DOHH2 (cell line): ENCODE data around the gene SOX21.

Experiments
- H3F3A ChIP-seq: fragments of 200-600 bp; sonication (generic), shearing (Covaris generic); 2 replicates; pipeline ENCODE4 v1.6.0; 2016; ENCODE audit warnings: antibody characterized with exemption, mild to moderate bottlenecking; ENCODE audit not compliant: control insufficient read depth, insufficient read depth
- H3K27ac ChIP-seq: fragments of 200-600 bp; sonication (generic); 2 replicates; pipeline ENCODE4 v1.5.1; 2014; ENCODE audit warnings: low read depth, mild to moderate bottlenecking, low read length, moderate library complexity
- H3K27me3 ChIP-seq: fragments of 200-600 bp; sonication (generic); 2 replicates; pipeline ENCODE4 v1.6.1; 2014; ENCODE audit warnings: mild to moderate bottlenecking, low read length, mixed read lengths; ENCODE audit not compliant: control insufficient read depth
- H3K36me3 ChIP-seq: fragments of 200-600 bp; sonication (generic); 2 replicates; pipeline ENCODE4 v1.6.1; 2014; ENCODE audit warnings: mild to moderate bottlenecking, low read length, moderate library complexity, mixed read lengths; ENCODE audit not compliant: control insufficient read depth
- H3K4me1 ChIP-seq: fragments of 200-600 bp; sonication (generic); 2 replicates; pipeline ENCODE4 v1.6.1; 2014; ENCODE audit warnings: mild to moderate bottlenecking, low read length, mixed read lengths; ENCODE audit not compliant: control insufficient read depth
- H3K4me2 ChIP-seq: fragments of 200-600 bp; sonication (generic); 2 replicates; pipeline ENCODE4 v1.6.0; 2014; ENCODE audit warnings: mild to moderate bottlenecking, low read length, moderate library complexity
- H3K4me3 ChIP-seq: fragments of 200-600 bp; sonication (generic); 2 replicates; pipeline ENCODE4 v1.5.1; 2014; ENCODE audit warnings: mild to moderate bottlenecking, low read length, mixed read lengths
- H3K79me2 ChIP-seq: fragments of 200-600 bp; sonication (generic); 2 replicates; pipeline ENCODE4 v1.6.1; 2014; ENCODE audit warnings: mild to moderate bottlenecking, low read length, mixed read lengths; ENCODE audit not compliant: control insufficient read depth
- H3K9me2 ChIP-seq: fragments of 200-600 bp; sonication (generic); replicated peaks from 2 replicates; pipeline ENCODE4 v1.6.1; 2014; ENCODE audit warnings: mild to moderate bottlenecking, low read length, mixed read lengths; ENCODE audit not compliant: control insufficient read depth
- H3K9me3 ChIP-seq: fragments of 200-600 bp; sonication (generic); 2 replicates; pipeline ENCODE4 v1.6.1; 2014; ENCODE audit warnings: antibody characterized with exemption, low read length, mixed read lengths; ENCODE audit not compliant: control insufficient read depth, insufficient read depth
- H4K20me1 ChIP-seq: fragments of 200-600 bp; sonication (generic); 2 replicates; pipeline ENCODE4 v1.6.0; 2014; ENCODE audit warnings: low read depth, mild to moderate bottlenecking, antibody characterized with exemption, low read length, moderate library complexity; ENCODE audit not compliant: control insufficient read depth, insufficient read depth
- CTCF ChIP-seq: fragments of 200-600 bp; sonication (generic); IDR thresholded peaks from one replicate; pipeline ENCODE4 v1.5.1; 2014; ENCODE audit warnings: antibody characterized with exemption, mild to moderate bottlenecking, low read depth, low read length; ENCODE audit not compliant: poor library complexity, severe bottlenecking
- EZH2phosphoT487 ChIP-seq: fragments of 200-600 bp; sonication (generic); IDR thresholded peaks from 2 replicates; pipeline ENCODE4 v1.6.1; 2017; ENCODE audit warnings: borderline replicate concordance, mild to moderate bottlenecking, antibody characterized with exemption, low read length, moderate library complexity, mixed read lengths

The SOX21 gene

GRCh38 chr13:94716016-94716415, 3.7 kb upstream of the SOX21 start:
- Histone ChIP-seq H3K9me3 (no peaks in the 10 kb centered on the region), H3K79me2 (no peaks in the 10 kb centered on the region), H3K36me3 (no peaks in the 10 kb centered on the region), H3K27ac (no peak overlapping the region), H3F3A (no peaks in the 10 kb centered on the region), H4K20me1 (no peaks in the 10 kb centered on the region), H3K27me3 (peaks cover 20% of the 10 kb centered on the region; the same call in 1 of the 2 replicates), H3K4me1 (no peaks in the 10 kb centered on the region), H3K4me3 (no peak overlapping the region), H3K4me2 (no peak overlapping the region), H3K9me2 (no peaks in the 10 kb centered on the region)
- TF ChIP-seq CTCF: peak; percentile 10
- TF ChIP-seq EZH2phosphoT487: no peak

- no peak overlapping the region for H3K4me3 ChIP-seq
Measured at GRCh38 chr13:94713561-94714182, 1.3 kb upstream of the SOX21 start.

GRCh38 chr13:94712812-94713560, 641 bp upstream of the SOX21 start:
- Histone ChIP-seq H3F3A (no peaks in the 10 kb centered on the region), H4K20me1 (no peaks in the 10 kb centered on the region), H3K9me3 (no peaks in the 10 kb centered on the region), H3K4me1 (no peaks in the 10 kb centered on the region), H3K4me3 (no peak overlapping the region), H3K9me2 (no peaks in the 10 kb centered on the region), H3K27me3 (peaks cover 24% of the 10 kb centered on the region; the same call in 1 of the 2 replicates), H3K36me3 (no peaks in the 10 kb centered on the region), H3K27ac (no peak overlapping the region), H3K4me2 (no peak overlapping the region), H3K79me2 (no peaks in the 10 kb centered on the region)
- TF ChIP-seq CTCF (no peak), EZH2phosphoT487 (no peak)

More at GRCh38 chr13:94713561-94714182, 1.3 kb upstream of the SOX21 start:
- H3K9me3 ChIP-seq: no peaks in the 10 kb centered on the region
- H3K27ac ChIP-seq: no peak overlapping the region
- no peaks in the 10 kb centered on the region for H3K4me1 ChIP-seq
- peaks cover 24% of the 10 kb centered on the region; the same call in 1 of the 2 replicates for H3K27me3 ChIP-seq
- no peaks in the 10 kb centered on the region for H4K20me1 ChIP-seq
- TF ChIP-seq CTCF (no peak), EZH2phosphoT487 (no peak)
- no peaks in the 10 kb centered on the region for H3F3A ChIP-seq
- H3K9me2 ChIP-seq: no peaks in the 10 kb centered on the region
- H3K36me3 ChIP-seq: no peaks in the 10 kb centered on the region
- H3K4me2 ChIP-seq: no peak overlapping the region
- no peaks in the 10 kb centered on the region for H3K79me2 ChIP-seq
